PC-9 (cell line): ENCODE data around the gene ESR2. TPM values are rescaled to one million over a fixed set of nuclear protein-coding genes. Genes with fewer than 3 reads are reported as not detected.

Experiments
- BruUV-seq: library from RNA; stranded (reverse); fragments of 400-500 nt; replicated peaks from 2 replicates; lab custom pipeline; 2021; lab: Mats Ljungman, UMichigan
- CTCF ChIA-PET: fragments of 300-600 bp; sonication (Branson Sonifier 250); formaldehyde crosslinking; loops from one replicate; lab custom pipeline; 2022; ENCODE audit warnings: antibody characterized with exemption; lab: Charles Lee
- POLR2A ChIA-PET: fragments of 300-600 bp; sonication (Branson Sonifier 250); formaldehyde crosslinking; loops from one replicate; lab custom pipeline; 2022; ENCODE audit warnings: antibody characterized with exemption; ENCODE audit not compliant: unreplicated experiment; lab: Charles Lee
- DNase-seq, 2 experiments: peaks; one replicate each; pipeline versions ENCODE4 v3.0.0 to v3.0.0-alpha.2; 2015 to 2022; ENCODE audit warnings: mixed read lengths in 1 of 2
- H2AFZ ChIP-seq: fragments of 200-600 bp; sonication (generic); 2 replicates; pipeline ENCODE4 v1.8.1; 2017; ENCODE audit warnings: antibody characterized with exemption
- H3F3A ChIP-seq: fragments of 200-600 bp; sonication (generic); 2 replicates; pipeline ENCODE4 v1.8.1; 2017; ENCODE audit warnings: antibody characterized with exemption, mild to moderate bottlenecking, low read depth; ENCODE audit not compliant: insufficient read depth
- H3K27ac ChIP-seq: fragments of 200-600 bp; sonication (generic); 2 replicates; pipeline ENCODE4 v1.6.1; 2016; ENCODE audit warnings: mixed run types
- H3K27me3 ChIP-seq: fragments of 200-600 bp; sonication (generic); 2 replicates; pipeline ENCODE4 v1.6.1; 2016; ENCODE audit warnings: low read depth, mixed run types; ENCODE audit not compliant: insufficient read depth
- H3K36me3 ChIP-seq: fragments of 200-600 bp; sonication (generic); 2 replicates; pipeline ENCODE4 v1.6.1; 2016; ENCODE audit warnings: low read depth, mixed run types
- H3K4me1 ChIP-seq: fragments of 200-600 bp; sonication (generic); replicated peaks from 2 replicates; pipeline ENCODE4 v1.6.1; 2016; ENCODE audit warnings: mixed run types; ENCODE audit not compliant: insufficient read depth
- H3K4me2 ChIP-seq: fragments of 200-600 bp; sonication (generic); 2 replicates; pipeline ENCODE4 v1.6.1; 2017; ENCODE audit warnings: mixed run types
- H3K4me3 ChIP-seq: fragments of 200-600 bp; sonication (generic); 2 replicates; pipeline ENCODE4 v1.6.1; 2016; ENCODE audit warnings: mixed run types
- H3K79me2 ChIP-seq: fragments of 200-600 bp; sonication (generic); 2 replicates; pipeline ENCODE4 v1.6.1; 2017; ENCODE audit warnings: low read depth, mixed run types
- H3K9me2 ChIP-seq: fragments of 200-600 bp; sonication (generic); 2 replicates; pipeline ENCODE4 v1.8.1; 2017; ENCODE audit warnings: mild to moderate bottlenecking; ENCODE audit not compliant: insufficient read depth
- H3K9me3 ChIP-seq: fragments of 200-600 bp; sonication (generic); 2 replicates; pipeline ENCODE4 v1.8.1; 2016; ENCODE audit warnings: low read depth; ENCODE audit not compliant: insufficient read depth
- H4K20me1 ChIP-seq: fragments of 200-600 bp; sonication (generic); 2 replicates; pipeline ENCODE4 v1.8.1; 2017; ENCODE audit not compliant: insufficient read depth
- EZH2 ChIP-seq: fragments of 200-600 bp; sonication (generic); IDR thresholded peaks from 2 replicates; pipeline ENCODE4 v1.8.0; 2017; ENCODE audit warnings: antibody characterized with exemption, low read depth
- intact Hi-C: fragments of 100-400 bp; cut with micrococcal nuclease; formaldehyde crosslinking; loops from one replicate; pipeline ENCODE4 v1.10.0; 2022; ENCODE audit not compliant: unreplicated experiment
- total RNA-seq: library from RNA; stranded (reverse); gene quantifications from 2 replicates; pipeline ENCODE4 v1.2.3, GENCODE V29; 2021
- TF ChIP-seq, protein P1 (sequence below): fragments of 200-600 bp; sonication (generic); conservative IDR thresholded peaks from 2 replicates; pipeline ENCODE4 v1.6.1; 2017; ENCODE audit warnings: mixed run types, antibody characterized with exemption, mild to moderate bottlenecking, moderate library complexity

Gene ESR2
- total RNA-seq, 1 experiment from 2014 or later: 0.20 TPM

- CTCF ChIA-PET: no interaction called here
- TF ChIP-seq EZH2: no peak
- TF ChIP-seq, protein P1, sequence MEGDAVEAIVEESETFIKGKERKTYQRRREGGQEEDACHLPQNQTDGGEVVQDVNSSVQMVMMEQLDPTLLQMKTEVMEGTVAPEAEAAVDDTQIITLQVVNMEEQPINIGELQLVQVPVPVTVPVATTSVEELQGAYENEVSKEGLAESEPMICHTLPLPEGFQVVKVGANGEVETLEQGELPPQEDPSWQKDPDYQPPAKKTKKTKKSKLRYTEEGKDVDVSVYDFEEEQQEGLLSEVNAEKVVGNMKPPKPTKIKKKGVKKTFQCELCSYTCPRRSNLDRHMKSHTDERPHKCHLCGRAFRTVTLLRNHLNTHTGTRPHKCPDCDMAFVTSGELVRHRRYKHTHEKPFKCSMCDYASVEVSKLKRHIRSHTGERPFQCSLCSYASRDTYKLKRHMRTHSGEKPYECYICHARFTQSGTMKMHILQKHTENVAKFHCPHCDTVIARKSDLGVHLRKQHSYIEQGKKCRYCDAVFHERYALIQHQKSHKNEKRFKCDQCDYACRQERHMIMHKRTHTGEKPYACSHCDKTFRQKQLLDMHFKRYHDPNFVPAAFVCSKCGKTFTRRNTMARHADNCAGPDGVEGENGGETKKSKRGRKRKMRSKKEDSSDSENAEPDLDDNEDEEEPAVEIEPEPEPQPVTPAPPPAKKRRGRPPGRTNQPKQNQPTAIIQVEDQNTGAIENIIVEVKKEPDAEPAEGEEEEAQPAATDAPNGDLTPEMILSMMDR: no peak
- POLR2A ChIA-PET: no interaction called here
- H3K79me2 ChIP-seq: no peaks in the 10 kb centered on the region
- DNase-seq: no peak
- BruUV-seq: no TSS peak
- no peak overlapping the region for H3K4me3 ChIP-seq
- intact Hi-C loops: no loop called here
- H2AFZ ChIP-seq: no peak overlapping the region
- no peaks in the 10 kb centered on the region for H3F3A ChIP-seq
- H3K9me2 ChIP-seq: no peaks in the 10 kb centered on the region
- H3K36me3 ChIP-seq: no peaks in the 10 kb centered on the region
- H3K4me1 ChIP-seq: no peaks in the 10 kb centered on the region
- no peaks in the 10 kb centered on the region for H3K27me3 ChIP-seq
- H4K20me1 ChIP-seq: no peaks in the 10 kb centered on the region
- no peak overlapping the region for H3K4me2 ChIP-seq
- H3K27ac ChIP-seq: no peak overlapping the region
- H3K9me3 ChIP-seq: no peaks in the 10 kb centered on the region
These were observed 106.8 kb downstream of the ESR2 start for GRCh38 chr14:64187331-64187730.

- H3K4me3 ChIP-seq: no peak overlapping the region
- no peak overlapping the region for H2AFZ ChIP-seq
- no TSS peak for BruUV-seq
- H3K27me3 ChIP-seq: no peaks in the 10 kb centered on the region
- no peaks in the 10 kb centered on the region for H3K9me3 ChIP-seq
- no peak overlapping the region for H3K27ac ChIP-seq
- H3K9me2 ChIP-seq: no peaks in the 10 kb centered on the region
- CTCF ChIA-PET: interaction anchor here (0.6 kb wide), 1 partner anchor 386 kb away, joined by 3 read pairs; no protein-coding TSS in a partner anchor
- no peak overlapping the region for H3K4me2 ChIP-seq
- no peaks in the 10 kb centered on the region for H3F3A ChIP-seq
- TF ChIP-seq, protein P1: no peak
- no peak for TF ChIP-seq EZH2
- intact Hi-C loops: no loop called here
- POLR2A ChIA-PET: interaction anchor here (0.6 kb wide), 2 partner anchors 59 to 1394 kb away, joined by 3 to 8 read pairs; no protein-coding TSS in a partner anchor
- H3K79me2 ChIP-seq: no peaks in the 10 kb centered on the region
- no peaks in the 10 kb centered on the region for H3K4me1 ChIP-seq
- no peak for DNase-seq
- H3K36me3 ChIP-seq: no peaks in the 10 kb centered on the region
- H4K20me1 ChIP-seq: no peaks in the 10 kb centered on the region
These were observed 107.7 kb downstream of the ESR2 start for GRCh38 chr14:64186231-64187129.

DNA sequence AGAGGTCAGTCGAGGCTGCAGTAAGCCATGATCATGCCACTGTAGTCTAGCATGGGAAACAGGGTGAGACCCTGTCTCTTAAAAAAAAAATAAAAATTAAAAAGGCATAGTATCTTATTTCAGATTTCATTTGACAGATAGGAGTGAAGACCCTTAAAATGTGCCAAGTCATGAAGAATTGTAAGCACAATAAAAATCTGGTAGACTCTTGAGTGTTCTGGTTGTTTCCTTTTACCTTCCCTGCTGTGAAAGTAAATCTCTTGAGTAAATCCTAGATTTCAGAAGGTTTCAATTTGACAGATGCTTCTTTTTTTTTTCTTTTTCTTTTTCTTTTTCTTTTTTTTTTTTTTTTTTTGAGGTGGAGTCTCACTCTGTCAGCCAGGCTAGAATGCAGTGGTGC is 109.0 kb downstream of the ESR2 start:
- no peaks in the 10 kb centered on the region for H3K9me3 ChIP-seq
- CTCF ChIA-PET: no interaction called here
- H3K4me3 ChIP-seq: no peak overlapping the region
- BruUV-seq: no TSS peak
- H3K79me2 ChIP-seq: no peaks in the 10 kb centered on the region
- no peak for DNase-seq
- H3K27ac ChIP-seq: no peak overlapping the region
- H3K9me2 ChIP-seq: no peaks in the 10 kb centered on the region
- no peaks in the 10 kb centered on the region for H3F3A ChIP-seq
- H3K36me3 ChIP-seq: no peaks in the 10 kb centered on the region
- H3K4me1 ChIP-seq: no peaks in the 10 kb centered on the region
- TF ChIP-seq EZH2: no peak
- TF ChIP-seq, protein P1: no peak
- POLR2A ChIA-PET: interaction anchor here (0.6 kb wide), 1 partner anchor 133 kb away, joined by 6 read pairs; no protein-coding TSS in a partner anchor
- intact Hi-C loops: no loop called here
- no peak overlapping the region for H3K4me2 ChIP-seq
- H2AFZ ChIP-seq: no peak overlapping the region
- H3K27me3 ChIP-seq: no peaks in the 10 kb centered on the region
- no peaks in the 10 kb centered on the region for H4K20me1 ChIP-seq
